Trophoblast cell (in vitro differentiated cells and primary cell): Measurements from ENCODE around the gene CEACAM8.
A peak's percentile ranks its signal among the peaks of the same experiment; 100 is the strongest.

Source experiments
- DNase-seq, 2 donors: peaks; one replicate each; pipeline ENCODE4 v3.0.0-alpha.2; 2016
- H2AFZ ChIP-seq: 2 replicates; pipeline ENCODE4 v1.6.1; 2013; ENCODE audit warnings: low read length, moderate library complexity, mild to moderate bottlenecking; ENCODE audit not compliant: insufficient read depth, poor library complexity
- H2AK5ac ChIP-seq: 2 replicates; pipeline ENCODE4 v1.6.1; 2013; ENCODE audit warnings: mild to moderate bottlenecking, low read length
- H2BK120ac ChIP-seq: 2 replicates; pipeline ENCODE4 v1.6.1; 2013; ENCODE audit warnings: low read length, mild to moderate bottlenecking, moderate library complexity; ENCODE audit not compliant: insufficient read depth, poor library complexity
- H2BK12ac ChIP-seq: 2 replicates; pipeline ENCODE4 v1.6.1; 2013; ENCODE audit warnings: mild to moderate bottlenecking, low read length, moderate library complexity
- H2BK5ac ChIP-seq: 2 replicates; pipeline ENCODE4 v1.6.1; 2013; ENCODE audit warnings: low read length, low read depth, moderate library complexity, mild to moderate bottlenecking; ENCODE audit not compliant: poor library complexity
- H3K14ac ChIP-seq: 2 replicates; pipeline ENCODE4 v1.6.1; 2013; ENCODE audit warnings: mild to moderate bottlenecking, low read length
- H3K18ac ChIP-seq: 2 replicates; pipeline ENCODE4 v1.6.1; 2013; ENCODE audit warnings: mild to moderate bottlenecking, low read length
- H3K23ac ChIP-seq: 2 replicates; pipeline ENCODE4 v1.6.1; 2013; ENCODE audit warnings: low read length
- H3K27ac ChIP-seq: 2 replicates; pipeline ENCODE4 v1.5.1; 2013; ENCODE audit warnings: low read depth, mild to moderate bottlenecking, inconsistent platforms, low read length, moderate library complexity
- H3K27me3 ChIP-seq: 2 replicates; pipeline ENCODE4 v1.6.1; 2013; ENCODE audit warnings: inconsistent platforms, mild to moderate bottlenecking, low read length, moderate library complexity; ENCODE audit not compliant: insufficient read depth
- H3K36me3 ChIP-seq, 2 experiments: 1 replicate in 1 of 2; 2 replicates in 1 of 2; pipeline ENCODE4 v1.6.1; 2013; ENCODE audit warnings: low read length in 2 of 2, mild to moderate bottlenecking in 2 of 2, moderate library complexity in 1 of 2; ENCODE audit not compliant: insufficient read depth in 2 of 2, control insufficient read depth in 1 of 2
- H3K4ac ChIP-seq: 2 replicates; pipeline ENCODE4 v1.6.1; 2013; ENCODE audit warnings: low read depth, mild to moderate bottlenecking, low read length, moderate library complexity
- H3K4me1 ChIP-seq, 2 experiments: 1 replicate in 1 of 2; 2 replicates in 1 of 2; pipeline ENCODE4 v1.6.1; 2013; ENCODE audit warnings: low read length in 2 of 2, mild to moderate bottlenecking in 2 of 2, moderate library complexity in 1 of 2; ENCODE audit not compliant: insufficient read depth in 2 of 2, control insufficient read depth in 1 of 2
- H3K4me2 ChIP-seq: 2 replicates; pipeline ENCODE4 v1.6.1; 2013; ENCODE audit warnings: inconsistent platforms, mild to moderate bottlenecking, low read length, moderate library complexity
- H3K4me3 ChIP-seq: 2 replicates; pipeline ENCODE4 v1.5.1; 2013; ENCODE audit warnings: mild to moderate bottlenecking, low read depth, low read length, inconsistent platforms
- H3K79me1 ChIP-seq: one replicate; pipeline ENCODE4 v1.6.1; 2013; ENCODE audit warnings: low read length
- H3K79me2 ChIP-seq: 2 replicates; pipeline ENCODE4 v1.6.1; 2013; ENCODE audit warnings: low read length, mild to moderate bottlenecking; ENCODE audit not compliant: control insufficient read depth, insufficient read depth, poor library complexity
- H3K9ac ChIP-seq: 2 replicates; pipeline ENCODE4 v1.6.1; 2013; ENCODE audit warnings: mild to moderate bottlenecking, low read length
- H3K9me3 ChIP-seq: 2 replicates; pipeline ENCODE4 v1.6.1; 2013; ENCODE audit warnings: low read depth, mild to moderate bottlenecking, control low read depth, inconsistent platforms, low read length; ENCODE audit not compliant: insufficient read depth
- H4K12ac ChIP-seq: 2 replicates; pipeline ENCODE4 v1.6.1; 2013; ENCODE audit warnings: low read depth, mild to moderate bottlenecking, low read length, moderate library complexity
- H4K8ac ChIP-seq: 2 replicates; pipeline ENCODE4 v1.6.1; 2013; ENCODE audit warnings: low read depth, mild to moderate bottlenecking, low read length, moderate library complexity
- H4K91ac ChIP-seq: one replicate; pipeline ENCODE4 v1.6.1; 2013; ENCODE audit warnings: low read depth, mild to moderate bottlenecking, low read length, moderate library complexity
- whole genome bisulfite sequencing: extraction: QIAGEN DNeasy Blood & Tissue Kit; methylation state at CpG from one replicate; pipeline ENCODE4 v1.1.7; 2013; ENCODE audit warnings: missing lambda C conversion rate; ENCODE audit not compliant: insufficient read length, insufficient coverage; ENCODE audit errors: extremely low coverage; 5-methylcytosine and 5-hydroxymethylcytosine counted together

Gene CEACAM8

GRCh38 chr19:42548552-42548951 is 46.2 kb downstream of the CEACAM8 start:
- Histone ChIP-seq H3K23ac (no peak overlapping the region), H2BK120ac (no peak overlapping the region), H4K8ac (no peak overlapping the region), H3K27ac (no peak overlapping the region), H3K14ac (no peak overlapping the region), H3K4me2 (no peak overlapping the region), H4K91ac (no peak overlapping the region), H3K4me1 (peaks cover 0 to 2% of the 10 kb centered on the region in 2 experiments), H2AFZ (no peak overlapping the region), H2AK5ac (no peak overlapping the region), H2BK12ac (no peak overlapping the region), H3K36me3 (no peaks in the 10 kb centered on the region), H3K4me3 (no peak overlapping the region), H3K4ac (no peak overlapping the region), H3K79me1 (no peaks in the 10 kb centered on the region), H3K79me2 (no peaks in the 10 kb centered on the region), H3K9ac (no peak overlapping the region), H2BK5ac (no peak overlapping the region), H3K27me3 (no peaks in the 10 kb centered on the region), H4K12ac (no peak overlapping the region), H3K18ac (no peak overlapping the region), H3K9me3 (peaks cover 5% of the 10 kb centered on the region)
- WGBS = no CpG with 5 or more reads among the region's 4 CpGs
- no peak for DNase-seq

- Histone ChIP-seq H3K23ac (no peak overlapping the region), H3K79me1 (no peaks in the 10 kb centered on the region), H2BK120ac (no peak overlapping the region), H2AFZ (no peak overlapping the region), H3K9ac (no peak overlapping the region), H2BK5ac (no peak overlapping the region), H2BK12ac (no peak overlapping the region), H3K27ac (no peak overlapping the region), H3K14ac (no peak overlapping the region), H3K4me1 (no peaks in the 10 kb centered on the region), H4K8ac (no peak overlapping the region), H3K4ac (no peak overlapping the region), H3K79me2 (no peaks in the 10 kb centered on the region), H3K27me3 (no peaks in the 10 kb centered on the region), H3K4me3 (no peak overlapping the region), H3K18ac (no peak overlapping the region), H4K91ac (no peak overlapping the region), H2AK5ac (no peak overlapping the region), H3K4me2 (no peak overlapping the region), H3K36me3 (no peaks in the 10 kb centered on the region), H3K9me3 (peaks cover 5% of the 10 kb centered on the region), H4K12ac (no peak overlapping the region)
- DNase-seq = no peak
- WGBS = no CpG with 5 or more reads among the region's 2 CpGs
Measured at GRCh38 chr19:42547929-42548328, 46.8 kb downstream of the CEACAM8 start.

GRCh38 chr19:42546831-42547500 is 47.8 kb downstream of the CEACAM8 start:
- Histone ChIP-seq H3K79me1 (no peaks in the 10 kb centered on the region), H4K91ac (no peak overlapping the region), H3K27me3 (no peaks in the 10 kb centered on the region), H3K9me3 (peaks cover 2% of the 10 kb centered on the region), H3K79me2 (no peaks in the 10 kb centered on the region), H4K12ac (no peak overlapping the region), H3K18ac (no peak overlapping the region), H2BK120ac (no peak overlapping the region), H3K4ac (no peak overlapping the region), H3K4me1 (no peaks in the 10 kb centered on the region), H3K4me2 (no peak overlapping the region), H3K14ac (no peak overlapping the region), H2AK5ac (no peak overlapping the region), H4K8ac (no peak overlapping the region), H2AFZ (no peak overlapping the region), H3K4me3 (peak overlapping the region; percentile 34), H3K9ac (no peak overlapping the region), H2BK12ac (no peak overlapping the region), H2BK5ac (no peak overlapping the region), H3K23ac (no peak overlapping the region), H3K36me3 (no peaks in the 10 kb centered on the region), H3K27ac (no peak overlapping the region)
- DNase-seq = no peak
- no CpG with 5 or more reads among the region's 4 CpGs for WGBS

- H3K9me3 ChIP-seq = peaks cover 2% of the 10 kb centered on the region
- WGBS = no CpG with 5 or more reads among the region's 4 CpGs
- H3K23ac ChIP-seq = no peak overlapping the region
- H2AFZ ChIP-seq = no peak overlapping the region
- no peak overlapping the region for H3K4ac ChIP-seq
- no peak overlapping the region for H2BK12ac ChIP-seq
- peaks cover 6% of the 10 kb centered on the region in 2 experiments for H3K4me1 ChIP-seq
- H2BK120ac ChIP-seq = no peak overlapping the region
- peaks cover 5% of the 10 kb centered on the region for H3K79me1 ChIP-seq
- H3K79me2 ChIP-seq = peaks cover 1% of the 10 kb centered on the region
- H4K91ac ChIP-seq = no peak overlapping the region
- H3K9ac ChIP-seq = no peak overlapping the region
- no peaks in the 10 kb centered on the region for H3K36me3 ChIP-seq
- no peak overlapping the region for H2AK5ac ChIP-seq
- H3K27me3 ChIP-seq = no peaks in the 10 kb centered on the region
- no peak overlapping the region for H4K12ac ChIP-seq
- no peak overlapping the region for H3K4me3 ChIP-seq
- H3K14ac ChIP-seq = no peak overlapping the region
- H3K18ac ChIP-seq = no peak overlapping the region
- no peak overlapping the region for H4K8ac ChIP-seq
- no peak overlapping the region for H3K4me2 ChIP-seq
- no peak overlapping the region for H2BK5ac ChIP-seq
- no peak overlapping the region for H3K27ac ChIP-seq
- DNase-seq = no peak
Measured at GRCh38 chr19:42544146-42544545, 50.6 kb downstream of the CEACAM8 start.
